Measurements from ENCODE around the gene SIGLEC14. TPM values are rescaled to one million over a fixed set of nuclear protein-coding genes. Genes with fewer than 3 reads are reported as not detected.
"Not testable (repeated sequence)": the region's sequence is repeated elsewhere in the genome, so short reads cannot be mapped to it uniquely, and the experiment has no call there.

The SIGLEC14 gene
- total RNA-seq, 1 experiment from 2014 or later = not detected

- DNase-seq = peak; percentile 78 to 83
- 0 out of 2 replicates have a peak, but pooled peaks cover 2% of the 10 kb centered on the region for H3K36me3 ChIP-seq
- H3K4me3 ChIP-seq = peak overlapping the region; percentile 77
- no peaks in the 10 kb centered on the region for H3K9me3 ChIP-seq (replicated peaks)
- H3K4me1 ChIP-seq = peaks cover 5% of the 10 kb centered on the region; the same call in 1 of the 2 replicates
- peak overlapping the region; percentile 62 for H3K27ac ChIP-seq
- no peaks in the 10 kb centered on the region for H3K27me3 ChIP-seq
Observed at GRCh38 chr19:51687791-51688670, 41.4 kb upstream of the SIGLEC14 start.

GRCh38 chr19:51686171-51686570 lies 39.5 kb upstream of the SIGLEC14 start:
- Histone ChIP-seq H3K4me3 (no peak overlapping the region), H3K36me3 (no peaks in the 10 kb centered on the region), H3K9me3 (replicated peaks) (no peaks in the 10 kb centered on the region), H3K4me1 (peaks cover 5% of the 10 kb centered on the region; the same call in 1 of the 2 replicates), H3K27me3 (no peaks in the 10 kb centered on the region), H3K27ac (no peak overlapping the region)
- DNase-seq = no peak

GRCh38 chr19:51681286-51681941 lies 34.8 kb upstream of the SIGLEC14 start:
- DNase-seq = peak; percentile 84 to 91
- H3K9me3 ChIP-seq (replicated peaks) = no peaks in the 10 kb centered on the region
- no peaks in the 10 kb centered on the region for H3K27me3 ChIP-seq
- H3K27ac ChIP-seq = peak overlapping the region; percentile 45
- H3K36me3 ChIP-seq = no peaks in the 10 kb centered on the region
- no peaks in the 10 kb centered on the region for H3K4me1 ChIP-seq
- peak overlapping the region; percentile 42 for H3K4me3 ChIP-seq

- H3K4me1 ChIP-seq = no peaks in the 10 kb centered on the region
- no peak overlapping the region for H3K27ac ChIP-seq
- H3K4me3 ChIP-seq = no peak overlapping the region
- H3K9me3 ChIP-seq (replicated peaks) = no peaks in the 10 kb centered on the region
- H3K27me3 ChIP-seq = no peaks in the 10 kb centered on the region
- no peak for DNase-seq
- H3K36me3 ChIP-seq = no peaks in the 10 kb centered on the region
Observed at GRCh38 chr19:51680474-51680873, 33.8 kb upstream of the SIGLEC14 start.

- no peak overlapping the region for H3K27ac ChIP-seq
Observed at GRCh38 chr19:51676566-51677083, 30.0 kb upstream of the SIGLEC14 start.

GRCh38 chr19:51675911-51676565 lies 29.4 kb upstream of the SIGLEC14 start:
- H3K36me3 ChIP-seq = not testable (repeated sequence)

More at GRCh38 chr19:51676566-51677083, 30.0 kb upstream of the SIGLEC14 start:
- Histone ChIP-seq H3K9me3 (replicated peaks) (no peaks in the 10 kb centered on the region), H3K36me3 (no peaks in the 10 kb centered on the region), H3K27me3 (no peaks in the 10 kb centered on the region), H3K4me3 (no peak overlapping the region), H3K4me1 (no peaks in the 10 kb centered on the region)
- DNase-seq = no peak

GRCh38 chr19:51668216-51668615 lies 21.6 kb upstream of the SIGLEC14 start:
- Histone ChIP-seq H3K36me3 (no peaks in the 10 kb centered on the region), H3K4me3 (no peak overlapping the region), H3K9me3 (replicated peaks) (no peaks in the 10 kb centered on the region), H3K4me1 (no peaks in the 10 kb centered on the region), H3K27me3 (no peaks in the 10 kb centered on the region; the same call in 1 of the 2 replicates), H3K27ac (no peak overlapping the region)
- no peak for DNase-seq

More at GRCh38 chr19:51675911-51676565, 29.4 kb upstream of the SIGLEC14 start:
- H3K27me3 ChIP-seq; H3K4me1 ChIP-seq; H3K27ac ChIP-seq; H3K9me3 ChIP-seq (replicated peaks); H3K4me3 ChIP-seq: not testable (repeated sequence)
- peak in 1 of 2 experiments; percentile 45 for DNase-seq

- no peaks in the 10 kb centered on the region for H3K36me3 ChIP-seq
- no peaks in the 10 kb centered on the region for H3K4me1 ChIP-seq
- H3K4me3 ChIP-seq = no peak overlapping the region
- no peaks in the 10 kb centered on the region; the same call in 1 of the 2 replicates for H3K27me3 ChIP-seq
- H3K9me3 ChIP-seq (replicated peaks) = no peaks in the 10 kb centered on the region
- H3K27ac ChIP-seq = no peak overlapping the region
- DNase-seq = no peak
Observed at GRCh38 chr19:51664997-51665396, 18.4 kb upstream of the SIGLEC14 start.

- Histone ChIP-seq H3K36me3 (no peaks in the 10 kb centered on the region), H3K4me3 (no peak overlapping the region), H3K4me1 (no peaks in the 10 kb centered on the region), H3K9me3 (replicated peaks) (no peaks in the 10 kb centered on the region), H3K27me3 (no peaks in the 10 kb centered on the region; the same call in 1 of the 2 replicates), H3K27ac (no peak overlapping the region)
- no peak for DNase-seq
Observed at GRCh38 chr19:51664131-51664530, 17.5 kb upstream of the SIGLEC14 start.

- H3K27ac ChIP-seq = no peak overlapping the region
- no peaks in the 10 kb centered on the region; the same call in 1 of the 2 replicates for H3K27me3 ChIP-seq
- no peaks in the 10 kb centered on the region for H3K9me3 ChIP-seq (replicated peaks)
- no peaks in the 10 kb centered on the region for H3K4me1 ChIP-seq
- DNase-seq = no peak
- H3K4me3 ChIP-seq = no peak overlapping the region
- no peaks in the 10 kb centered on the region for H3K36me3 ChIP-seq
Observed at GRCh38 chr19:51663650-51664049, 17.0 kb upstream of the SIGLEC14 start.

- Histone ChIP-seq H3K4me3 (no peak overlapping the region), H3K36me3 (no peaks in the 10 kb centered on the region), H3K9me3 (replicated peaks) (no peaks in the 10 kb centered on the region), H3K4me1 (no peaks in the 10 kb centered on the region), H3K27me3 (no peaks in the 10 kb centered on the region), H3K27ac (no peak overlapping the region)
- DNase-seq = peak; percentile 67 to 86
Observed at GRCh38 chr19:51660975-51661600, 14.5 kb upstream of the SIGLEC14 start.

- no peak for DNase-seq
- H3K4me1 ChIP-seq = no peaks in the 10 kb centered on the region
- no peaks in the 10 kb centered on the region for H3K36me3 ChIP-seq
- no peak overlapping the region for H3K4me3 ChIP-seq
- H3K27me3 ChIP-seq = no peaks in the 10 kb centered on the region
- no peaks in the 10 kb centered on the region for H3K9me3 ChIP-seq (replicated peaks)
- no peak overlapping the region for H3K27ac ChIP-seq
Observed at GRCh38 chr19:51654783-51655182, 8.2 kb upstream of the SIGLEC14 start.

GRCh38 chr19:51653162-51653561 lies 6.5 kb upstream of the SIGLEC14 start:
- H3K9me3 ChIP-seq (replicated peaks) = no peaks in the 10 kb centered on the region
- no peaks in the 10 kb centered on the region for H3K36me3 ChIP-seq
- no peak overlapping the region for H3K4me3 ChIP-seq
- no peak overlapping the region for H3K27ac ChIP-seq
- no peaks in the 10 kb centered on the region for H3K4me1 ChIP-seq
- DNase-seq = no peak
- H3K27me3 ChIP-seq = peaks cover 3% of the 10 kb centered on the region; the same call in 1 of the 2 replicates

- no peak for DNase-seq
- peaks cover 3% of the 10 kb centered on the region; the same call in 1 of the 2 replicates for H3K27me3 ChIP-seq
- no peaks in the 10 kb centered on the region for H3K36me3 ChIP-seq
- no peak overlapping the region for H3K27ac ChIP-seq
- no peak overlapping the region for H3K4me3 ChIP-seq
- H3K4me1 ChIP-seq = no peaks in the 10 kb centered on the region
- no peaks in the 10 kb centered on the region for H3K9me3 ChIP-seq (replicated peaks)
Observed at GRCh38 chr19:51652266-51652665, 5.6 kb upstream of the SIGLEC14 start.
